Right lobe of liver (tissue), 4 donors: ENCODE data around the gene FOXR2.

Experiments used
- CTCF ChIP-seq, 4 donors: fragments of 200-600 bp in 3 of 4; fragments of 450-650 bp in 1 of 4; IDR thresholded peaks; one replicate each; pipeline versions ENCODE4 v1.5.1 to v1.8.0; 2016 to 2022; ENCODE audit warnings: antibody characterized with exemption in 4 of 4, mild to moderate bottlenecking in 2 of 4
- POLR2A ChIP-seq: fragments of 450-650 bp; IDR thresholded peaks from one replicate; pipeline ENCODE4 v1.6.1; 2017; ENCODE audit warnings: antibody characterized with exemption, mild to moderate bottlenecking
- donor health status: DM: no; HTN: no; CAD: no.
- donor health status: DM: no; HTN: no; CAD: no.
- donor health status: DM: no; HTN: yes; CAD: no.

DNA sequence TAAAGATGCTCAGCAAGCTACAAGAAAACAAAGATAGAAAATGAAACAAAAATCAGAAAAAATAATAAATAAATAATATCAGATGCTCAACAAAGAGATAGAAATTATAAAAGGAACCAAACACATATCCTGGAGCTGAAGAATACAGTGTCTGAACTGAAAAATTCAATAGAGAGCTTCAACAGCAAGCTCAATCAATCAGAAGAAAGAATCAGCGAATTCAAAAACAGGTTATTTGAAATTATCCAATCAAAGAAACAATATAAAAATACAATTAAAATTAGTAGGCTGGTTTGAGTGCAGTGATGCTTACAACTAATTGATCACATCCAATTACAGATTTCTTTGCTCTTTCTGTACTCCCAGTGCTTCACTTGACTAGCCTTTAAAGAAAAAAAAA is 40.8 kb upstream of the FOXR2 start:
- TF ChIP-seq CTCF (IDR thresholded peaks at IDR 0.05) (no peak), POLR2A (no peak)
